GM03348 (cell line): Measurements from ENCODE around the gene UBE2L6.

Source experiments
- DNase-seq: peaks from one replicate; pipeline ENCODE4 v3.0.0; 2012; ENCODE audit warnings: low spot score

Gene UBE2L6

GRCh38 chr11:57567515-57568329 is at the start of gene UBE2L6:
TSS of gene UBE2L6 (minus strand) at chr11:57567672. CDS start at chr11:57567611, 61 bp downstream.
- DNase-seq = peak; percentile 91

GRCh38 chr11:57616595-57616994 is 49.1 kb upstream of the UBE2L6 start:
- DNase-seq = no peak

DNA sequence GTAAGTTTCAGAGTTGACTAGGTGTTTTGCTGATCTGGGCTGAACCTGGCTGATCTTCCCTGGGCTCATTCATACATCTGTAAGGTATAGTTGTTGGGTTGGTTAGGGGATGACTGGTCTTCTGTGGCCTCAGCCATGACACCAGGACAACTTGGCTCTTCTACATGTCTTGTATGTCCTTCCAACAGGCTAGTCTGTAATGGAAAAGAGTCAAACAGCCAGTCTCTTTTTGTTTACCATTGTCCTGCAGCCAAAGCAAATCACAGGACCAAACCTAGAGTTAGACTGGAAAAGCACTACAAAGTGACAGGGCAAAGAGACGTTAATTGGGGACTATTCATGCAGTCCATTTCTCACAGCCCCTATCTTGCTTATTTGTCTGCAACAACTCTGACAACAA is 47.8 kb upstream of the UBE2L6 start:
- no peak for DNase-seq

GRCh38 chr11:57614234-57614772 is 46.8 kb upstream of the UBE2L6 start:
- no peak for DNase-seq

GRCh38 chr11:57610170-57610569 is 42.7 kb upstream of the UBE2L6 start:
- DNase-seq = no peak

DNA sequence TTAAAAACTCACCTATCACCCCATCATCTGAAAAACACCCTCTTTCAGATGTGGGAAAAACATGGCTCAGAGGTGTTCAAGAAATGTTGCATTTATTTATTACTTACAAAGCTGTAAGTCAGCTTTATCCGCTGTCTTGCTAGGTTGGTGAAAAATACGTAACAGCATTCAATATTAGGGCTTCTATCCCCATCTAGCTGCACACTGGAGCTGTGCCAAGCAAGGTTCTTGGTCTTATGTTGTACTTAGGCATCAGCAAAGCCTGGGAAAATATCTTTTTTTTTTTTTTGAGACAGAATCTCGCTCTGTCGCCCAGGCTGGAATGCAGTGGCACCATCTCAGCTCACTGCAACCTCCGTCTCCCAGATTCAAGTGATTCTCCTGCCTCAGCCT is 37.6 kb upstream of the UBE2L6 start:
- DNase-seq = no peak

DNA sequence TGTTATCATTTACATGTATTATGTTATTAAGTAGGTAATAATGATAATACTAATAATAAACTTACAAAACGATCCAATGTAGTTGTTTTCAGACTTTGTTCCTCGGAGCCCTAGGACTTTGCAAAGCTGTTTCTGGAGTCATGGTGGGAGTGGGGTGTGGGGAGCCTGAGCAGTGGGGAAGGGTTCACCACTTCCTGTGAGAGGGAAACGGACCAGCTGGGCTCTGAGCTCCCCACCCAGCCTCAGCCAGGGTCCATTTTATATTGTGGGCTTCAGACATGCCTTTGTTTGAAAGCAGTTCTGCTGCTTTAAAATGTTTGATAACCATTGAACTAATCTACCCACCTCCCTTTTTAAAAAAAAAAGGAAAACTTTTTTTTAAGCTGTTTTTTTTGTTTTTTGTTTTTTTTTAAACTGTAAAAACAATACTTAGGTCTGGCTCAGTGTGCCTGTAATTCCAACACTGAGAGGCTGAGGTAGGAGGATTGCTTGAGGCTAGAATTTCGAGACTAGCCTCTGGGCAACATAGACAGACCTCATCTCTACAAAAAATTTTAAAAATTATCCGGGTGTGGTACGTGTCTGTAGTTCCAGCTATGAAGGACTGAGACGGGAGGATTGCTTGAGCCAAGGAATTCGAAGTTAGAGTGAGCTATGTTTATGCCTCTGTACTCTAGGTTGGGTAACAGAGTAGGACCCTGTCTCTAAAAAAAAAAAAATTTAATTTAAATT is 37.0 kb upstream of the UBE2L6 start:
- DNase-seq = no peak

- DNase-seq = no peak
Measured at GRCh38 chr11:57601297-57601696, 33.8 kb upstream of the UBE2L6 start.

DNA sequence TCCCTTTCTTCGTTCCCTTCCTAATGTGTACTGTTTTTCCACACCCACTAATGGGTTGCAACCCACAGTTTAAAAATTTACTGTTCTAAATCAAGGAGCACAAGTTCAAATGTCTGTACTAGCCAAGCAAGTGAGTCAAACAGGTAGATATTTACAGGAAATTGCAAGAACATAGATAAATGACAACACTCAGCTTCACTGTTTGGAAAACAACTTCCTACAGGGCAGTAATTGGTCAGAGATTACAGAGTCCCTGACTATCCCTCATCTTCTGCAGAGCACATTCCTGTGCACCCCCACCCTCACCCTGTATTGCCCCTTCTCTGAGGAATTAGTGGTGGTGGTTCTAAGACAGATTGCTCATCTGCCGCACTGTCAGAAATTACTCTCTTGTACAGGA is 31.9 kb upstream of the UBE2L6 start:
- no peak for DNase-seq

- peak; percentile 39 for DNase-seq
Measured at GRCh38 chr11:57598831-57599155, 31.3 kb upstream of the UBE2L6 start.

DNA sequence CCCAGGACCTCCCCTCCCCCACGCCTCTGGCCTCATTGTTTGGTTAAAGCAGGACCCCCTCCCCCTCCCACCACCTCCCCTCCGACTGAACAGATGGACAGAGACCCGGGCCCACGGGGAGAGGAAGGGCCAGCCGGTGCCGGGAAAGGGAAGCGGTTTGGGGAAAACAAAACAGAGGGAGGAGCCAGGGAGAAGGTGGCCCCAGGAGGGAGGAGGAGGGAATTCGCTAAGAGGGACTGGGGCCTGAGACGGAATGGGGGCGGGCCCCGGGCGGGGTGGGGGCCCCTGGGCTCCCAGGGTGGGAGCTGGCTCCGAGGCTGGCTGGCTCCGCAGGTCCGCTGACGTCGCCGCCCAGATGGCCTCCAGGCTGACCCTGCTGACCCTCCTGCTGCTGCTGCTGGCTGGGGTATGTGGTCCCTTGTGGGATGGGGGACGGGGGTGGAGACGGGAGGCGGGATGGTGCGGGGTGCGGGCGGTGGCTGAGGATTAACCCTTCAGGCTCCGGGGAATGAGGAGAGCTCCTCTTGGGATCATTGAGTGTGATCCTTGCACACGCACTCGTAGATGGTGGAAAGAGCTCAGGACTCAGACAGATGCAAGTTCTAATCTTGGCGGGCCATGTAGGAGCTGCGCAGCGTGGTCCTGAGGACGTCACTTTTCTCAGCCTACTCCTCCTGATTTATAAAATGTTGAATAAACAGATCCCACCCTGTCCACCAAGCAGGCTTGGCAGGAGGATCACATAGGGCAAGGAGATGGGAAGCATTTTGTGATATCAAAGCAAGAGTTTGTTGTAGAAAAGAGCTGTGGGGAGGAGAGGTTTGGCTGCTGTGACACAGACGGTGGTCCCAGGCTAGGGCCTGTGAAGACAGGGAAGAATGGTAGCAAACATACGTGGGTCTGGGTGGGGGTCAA is 30.7 kb upstream of the UBE2L6 start:
- DNase-seq = peak; percentile 95

DNA sequence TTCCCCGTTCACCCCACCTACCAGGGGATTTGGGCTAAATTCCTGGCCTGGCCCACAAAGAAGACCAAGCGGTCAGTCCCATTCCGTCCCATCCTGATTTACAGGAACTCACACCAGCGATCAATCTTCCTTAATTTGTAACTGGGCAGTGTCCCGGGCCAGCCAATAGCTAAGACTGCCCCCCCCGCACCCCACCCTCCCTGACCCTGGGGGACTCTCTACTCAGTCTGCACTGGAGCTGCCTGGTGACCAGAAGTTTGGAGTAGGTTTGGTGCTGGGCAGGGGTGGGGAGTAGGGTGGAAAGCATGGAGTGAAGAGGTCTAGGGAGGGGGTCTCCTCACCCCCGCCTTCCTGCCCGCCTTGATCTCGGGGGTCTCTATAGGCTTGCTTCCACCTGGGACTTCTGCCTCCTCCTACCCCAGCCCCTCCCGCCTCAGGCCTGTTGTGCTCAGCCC is 30.0 kb upstream of the UBE2L6 start, which contains the start of gene SERPING1:
TSS of gene SERPING1 (plus strand) at position 225 of the 455 bp plus-strand sequence. CDS start 586 bp downstream, outside the sequence.
- peak; percentile 78 for DNase-seq

GRCh38 chr11:57596266-57596885 is 28.9 kb upstream of the UBE2L6 start:
- DNase-seq = no peak

GRCh38 chr11:57588046-57588710 is 20.7 kb upstream of the UBE2L6 start:
- DNase-seq = no peak

DNA sequence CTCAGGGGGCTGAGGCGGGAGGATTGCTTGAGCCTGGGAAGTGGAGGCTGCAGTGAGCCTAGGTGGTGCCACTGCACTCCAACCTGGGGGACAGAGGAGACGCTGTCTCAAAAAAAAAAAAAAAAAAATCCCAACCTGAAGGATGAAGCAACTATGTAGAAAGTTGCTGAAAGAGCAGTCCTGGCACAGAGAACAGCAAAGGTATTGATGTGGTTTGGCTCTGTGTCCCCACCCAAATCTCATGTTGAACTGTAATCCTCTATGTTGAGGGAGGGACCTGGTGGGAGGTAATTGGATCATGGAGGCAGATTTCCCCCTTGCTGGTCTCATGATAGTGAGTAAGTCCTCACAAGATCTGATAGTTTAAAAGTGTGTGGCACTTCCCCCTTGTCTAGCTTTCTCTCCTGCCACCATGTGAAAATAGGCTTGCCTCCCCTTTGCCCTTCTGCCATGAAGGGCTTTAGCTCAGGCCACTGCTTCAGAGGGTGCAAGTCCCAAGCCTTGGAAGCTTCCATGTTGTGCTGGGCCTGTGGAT is 19.3 kb upstream of the UBE2L6 start:
- DNase-seq = no peak

GRCh38 chr11:57585301-57585700 is 17.8 kb upstream of the UBE2L6 start:
- DNase-seq = no peak

DNA sequence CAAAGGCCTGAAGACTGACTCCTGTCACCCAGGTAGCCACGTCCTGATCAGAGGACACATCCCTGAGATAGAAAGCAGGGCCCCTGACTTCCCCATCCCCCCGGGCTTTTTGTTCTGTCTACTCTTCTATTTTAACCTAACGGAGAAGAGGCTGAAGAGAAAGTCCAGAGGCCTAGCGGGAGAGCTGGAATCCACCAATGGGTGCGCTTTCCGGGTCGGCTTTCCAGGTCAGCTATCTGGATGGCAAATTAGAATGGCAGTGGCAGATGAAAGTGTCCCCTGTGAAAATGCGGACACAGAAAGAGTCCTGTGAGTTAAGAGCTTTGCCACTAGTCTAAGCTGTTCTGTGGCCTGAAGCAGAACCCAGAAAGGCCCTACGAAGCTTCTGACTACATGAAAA is 16.9 kb upstream of the UBE2L6 start:
- no peak for DNase-seq

DNA sequence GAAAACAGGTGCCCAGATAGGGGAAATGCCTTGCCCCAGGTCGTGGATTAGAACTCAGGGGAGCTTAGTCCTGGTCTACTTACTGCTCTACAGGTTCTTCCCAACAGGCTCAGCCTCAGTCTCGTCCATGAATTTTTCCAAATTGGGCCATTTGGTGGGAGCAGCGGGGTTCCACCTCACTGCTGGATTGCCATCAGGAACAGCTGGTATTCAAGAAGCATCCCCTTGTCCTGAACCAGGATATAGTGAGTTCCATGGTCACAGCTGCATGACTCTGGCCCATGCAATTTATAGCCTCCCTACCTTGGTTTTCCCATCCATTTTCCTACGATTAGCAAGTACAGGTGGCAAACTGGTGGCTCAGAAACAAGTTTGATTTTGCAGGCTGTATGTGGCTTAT is 6.6 kb upstream of the UBE2L6 start:
- DNase-seq = no peak

DNA sequence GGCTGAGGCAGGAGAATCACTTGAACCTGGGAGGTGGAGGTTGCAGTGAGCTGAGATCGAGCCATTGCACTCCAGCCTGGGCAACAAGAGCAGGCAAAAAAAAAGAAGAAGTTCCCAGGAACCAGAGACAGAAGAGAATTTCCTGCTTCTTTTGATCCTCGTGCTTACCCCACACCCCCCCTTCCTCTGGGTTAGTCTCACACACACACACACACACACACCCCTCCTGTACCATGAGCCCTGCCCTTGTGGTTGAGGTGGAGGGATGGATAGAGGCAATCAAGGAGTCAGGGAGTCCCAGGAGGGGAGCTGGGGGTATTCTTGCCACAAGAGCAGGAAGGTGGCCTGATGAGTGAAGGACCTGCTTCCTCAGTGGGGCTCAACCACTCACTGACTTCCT is 4.1 kb upstream of the UBE2L6 start:
- DNase-seq = no peak

DNA sequence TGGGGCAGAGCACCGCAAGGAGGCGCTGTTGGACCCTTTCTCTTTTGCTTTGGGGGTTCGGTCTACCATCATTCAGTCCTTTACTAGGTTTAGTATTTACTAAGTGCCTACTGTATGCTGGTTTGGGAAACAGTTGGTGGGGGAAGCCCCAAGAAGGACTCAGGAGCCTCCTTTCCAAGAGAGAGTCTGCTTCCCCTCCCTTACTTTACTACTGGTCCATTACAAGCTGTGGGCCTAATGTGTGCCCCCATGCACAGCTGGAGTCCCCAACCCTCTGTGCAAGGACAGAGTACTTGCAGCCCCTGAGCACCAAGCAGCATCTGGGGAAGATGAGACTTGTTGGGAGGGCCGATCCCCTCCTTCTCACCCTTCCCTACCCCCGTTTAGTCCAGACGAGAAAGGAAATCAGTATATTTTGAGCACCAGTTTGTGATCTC is 876 bp upstream of the UBE2L6 start:
- DNase-seq = no peak
